ENCODE measurements around the gene EBF4.

EBF4 gene

DNA sequence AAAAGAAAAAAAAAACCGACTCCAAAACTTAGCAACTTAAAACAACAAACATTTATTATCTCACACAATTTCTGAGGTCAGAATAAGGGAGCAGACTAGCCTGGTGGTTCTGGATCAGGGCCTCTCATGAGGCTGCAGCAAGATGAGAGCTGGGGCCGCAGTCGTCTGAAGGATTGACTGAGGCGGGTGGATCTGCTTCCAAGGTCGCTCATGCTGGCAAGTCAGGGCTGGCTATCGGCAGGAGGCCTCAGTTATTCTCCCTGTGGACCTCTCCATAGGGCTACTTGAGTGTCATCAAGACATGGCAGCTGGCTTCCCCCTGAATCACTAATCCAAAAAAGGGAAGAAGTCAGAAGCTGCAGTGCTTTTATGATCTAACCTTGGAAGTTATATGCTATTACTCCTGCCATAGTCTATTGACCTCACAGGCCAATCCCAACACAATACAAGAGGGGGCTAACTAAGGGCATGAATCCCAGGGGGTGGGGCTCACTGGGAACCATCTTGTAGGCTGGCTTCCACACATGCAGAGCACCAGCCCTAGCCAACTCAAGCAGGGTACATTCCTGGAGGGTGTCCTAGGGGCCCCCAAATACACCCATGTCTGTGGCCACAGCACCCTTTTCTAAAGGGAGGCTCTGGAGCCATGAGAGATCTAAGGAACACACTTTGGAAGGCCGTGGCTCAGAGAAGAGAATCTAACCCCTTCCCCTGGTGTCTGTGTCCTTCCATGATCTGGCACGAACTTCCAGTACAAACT lies 11.3 kb downstream of the EBF4 start:
- DNase-seq = no peak

DNA sequence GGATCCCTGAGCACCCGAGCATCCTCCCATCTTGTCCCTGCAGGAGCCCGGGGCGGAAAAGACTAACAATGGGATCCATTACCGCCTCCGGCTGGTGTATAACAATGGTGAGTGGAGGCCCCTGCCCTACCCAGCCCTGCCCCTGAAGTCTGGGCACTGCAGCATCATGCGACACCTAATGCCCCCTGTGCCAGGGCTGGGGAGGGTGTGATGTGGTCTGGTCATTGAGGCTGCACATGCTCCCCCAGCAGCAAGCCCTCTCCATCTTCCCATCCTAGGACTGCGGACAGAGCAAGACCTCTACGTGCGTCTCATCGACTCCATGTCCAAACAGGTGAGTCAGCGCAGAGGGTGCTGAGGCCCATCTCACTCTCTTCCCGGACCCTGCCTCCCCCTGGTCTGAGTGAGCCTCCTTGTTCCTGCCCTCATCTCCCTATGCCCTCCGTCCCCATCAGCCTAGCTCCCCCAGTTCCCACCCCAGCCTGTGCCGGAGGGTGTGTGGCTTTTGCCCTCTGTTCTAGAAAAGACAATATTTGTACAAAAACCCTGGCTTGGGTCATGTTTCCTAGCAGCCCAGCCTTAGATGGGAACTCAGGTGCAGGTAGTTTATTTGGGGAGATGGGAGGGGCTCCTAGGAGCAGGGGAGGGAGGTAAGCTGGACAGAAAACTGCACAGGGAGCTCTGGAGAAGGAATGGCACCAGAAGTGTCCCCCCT lies 13.5 kb downstream of the EBF4 start:
- DNase-seq = no peak

DNA sequence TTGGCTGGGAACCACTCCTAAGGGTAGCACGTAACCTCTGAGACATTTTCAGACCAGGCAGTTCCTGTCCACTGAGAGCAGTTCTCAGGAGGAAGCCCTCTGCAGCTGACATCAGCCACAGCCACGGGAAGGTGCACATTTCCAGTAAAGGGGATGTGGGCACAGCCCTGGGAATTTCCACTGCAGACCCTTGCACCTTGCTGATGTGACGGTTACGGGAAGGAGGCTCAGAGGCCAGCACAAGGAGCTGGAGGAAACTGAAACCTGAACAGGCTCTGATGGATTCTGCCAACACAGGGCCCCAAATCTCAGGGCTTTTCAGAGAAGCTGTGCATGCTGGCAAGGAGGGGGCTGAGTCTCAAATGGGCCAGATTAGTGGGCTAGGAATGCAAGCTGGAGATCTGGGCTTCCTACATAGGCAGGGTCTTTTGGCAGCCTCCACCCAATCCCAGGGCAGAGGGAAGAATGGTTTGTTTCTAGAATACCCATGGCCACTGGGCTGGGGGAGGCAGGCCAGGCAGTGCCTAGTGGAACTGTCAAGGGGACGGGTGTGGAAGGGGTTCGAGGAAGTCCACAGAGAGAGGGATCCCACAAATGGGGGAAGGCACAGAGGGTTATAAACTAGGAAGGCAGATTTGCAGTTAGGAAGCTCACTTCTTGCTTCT lies 14.2 kb downstream of the EBF4 start:
- no peak for DNase-seq

DNA sequence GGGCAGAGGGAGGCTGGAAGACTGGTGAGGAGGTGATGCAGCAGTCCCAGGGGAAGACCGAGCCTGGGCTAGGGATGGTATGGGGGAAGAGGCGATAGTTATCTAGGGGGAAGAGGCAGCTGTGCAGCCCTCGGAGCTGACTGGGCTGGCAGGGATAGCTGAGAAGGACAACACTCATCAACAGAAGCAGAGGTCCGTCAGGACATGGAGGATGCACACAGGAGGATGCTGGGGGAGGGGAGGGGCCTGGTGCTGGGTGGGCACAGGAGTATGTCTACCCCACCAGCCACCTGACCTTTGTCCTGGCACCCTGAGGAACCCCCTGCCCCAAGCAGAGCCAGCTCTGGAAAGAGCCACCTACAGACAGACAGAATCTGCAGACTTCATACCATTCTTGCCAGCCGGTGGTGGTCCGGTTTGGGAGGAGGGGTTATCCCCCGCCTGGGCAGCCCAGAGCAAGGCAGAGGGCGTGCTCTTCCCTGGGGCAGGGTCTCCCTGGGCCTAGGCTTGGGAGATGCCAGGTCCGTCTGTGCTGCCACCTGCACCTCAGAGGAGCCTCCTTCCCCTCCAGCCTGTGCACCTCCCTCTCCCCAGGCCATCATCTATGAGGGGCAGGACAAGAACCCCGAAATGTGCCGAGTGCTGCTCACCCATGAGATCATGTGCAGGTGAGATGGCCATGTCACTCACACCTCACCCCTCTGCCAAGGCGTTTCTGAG lies 14.9 kb downstream of the EBF4 start:
- DNase-seq = no peak

DNA sequence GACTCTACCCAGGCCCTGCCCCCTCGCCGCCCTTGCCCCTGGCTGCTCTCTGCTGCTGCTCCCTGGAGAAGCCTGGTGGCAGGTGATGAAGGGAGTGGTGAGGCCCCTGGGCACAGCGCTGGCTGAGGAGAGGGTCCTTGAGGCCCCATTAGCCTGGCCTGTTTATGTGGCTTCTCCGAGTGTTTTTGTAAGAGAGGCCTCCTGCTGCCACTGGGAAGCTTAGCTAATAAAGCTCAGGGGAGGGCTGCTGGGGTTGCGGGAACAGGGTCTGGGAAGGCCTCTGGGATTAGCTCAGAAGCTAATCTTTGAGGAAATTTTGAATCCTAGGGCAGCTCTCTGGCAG lies 15.5 kb downstream of the EBF4 start:
- no peak for DNase-seq

DNA sequence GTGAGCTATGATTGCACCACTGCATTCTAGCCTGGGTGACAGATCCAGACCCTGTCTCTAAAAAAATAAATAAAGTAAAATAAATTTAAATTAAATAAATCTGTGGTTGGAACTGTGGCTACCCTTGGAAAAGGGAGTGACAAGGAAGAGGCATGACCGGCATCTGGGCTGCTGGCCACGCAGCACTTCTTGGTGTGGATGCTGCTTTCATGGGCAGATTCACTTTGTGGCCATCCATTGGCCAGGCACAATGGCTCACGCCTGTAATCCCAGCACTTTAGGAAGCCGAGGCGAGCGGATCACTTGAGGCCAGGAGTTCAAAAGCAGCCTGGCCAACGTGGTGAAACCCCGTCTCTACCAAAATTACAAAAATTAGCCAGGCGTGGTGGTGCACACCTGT lies 16.1 kb downstream of the EBF4 start:
- no peak for DNase-seq

DNA sequence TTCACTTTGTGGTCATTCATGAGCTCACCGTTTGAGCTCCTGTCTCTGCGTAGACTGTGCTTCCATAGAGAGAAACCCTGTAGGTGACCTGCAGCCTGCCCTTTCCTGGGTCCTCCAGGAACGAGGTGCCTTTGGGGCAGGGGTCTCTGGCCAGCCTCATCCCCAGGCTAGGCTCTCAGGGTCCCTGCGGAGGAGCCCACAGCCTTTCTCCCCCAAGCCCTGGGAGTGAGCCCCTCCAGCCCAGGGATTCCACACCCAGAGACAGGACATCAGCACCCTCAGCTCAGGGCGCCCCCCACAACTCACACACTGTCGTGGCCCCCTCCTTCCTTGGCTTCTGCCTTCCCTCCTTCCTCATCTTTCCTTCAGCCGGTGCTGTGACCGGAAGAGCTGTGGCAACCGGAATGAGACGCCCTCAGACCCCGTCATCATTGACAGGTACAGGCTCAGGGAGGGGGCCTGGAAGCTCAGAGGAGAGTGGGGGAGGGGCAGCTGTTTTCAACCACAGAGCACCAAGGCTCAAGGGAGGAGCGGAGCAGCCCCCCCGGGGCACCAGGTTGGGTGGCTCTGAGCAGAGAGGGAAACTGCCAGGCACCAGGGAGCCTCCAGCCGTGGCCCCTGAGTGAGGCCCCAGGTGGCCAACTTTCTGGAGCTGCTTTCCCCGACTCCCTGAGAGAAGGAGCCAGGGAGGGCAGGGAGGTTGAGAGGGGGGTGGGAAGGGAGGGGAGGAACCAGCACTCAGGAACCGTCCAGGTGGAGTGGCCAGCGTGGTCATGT lies 16.8 kb downstream of the EBF4 start:
- no peak for DNase-seq

DNA sequence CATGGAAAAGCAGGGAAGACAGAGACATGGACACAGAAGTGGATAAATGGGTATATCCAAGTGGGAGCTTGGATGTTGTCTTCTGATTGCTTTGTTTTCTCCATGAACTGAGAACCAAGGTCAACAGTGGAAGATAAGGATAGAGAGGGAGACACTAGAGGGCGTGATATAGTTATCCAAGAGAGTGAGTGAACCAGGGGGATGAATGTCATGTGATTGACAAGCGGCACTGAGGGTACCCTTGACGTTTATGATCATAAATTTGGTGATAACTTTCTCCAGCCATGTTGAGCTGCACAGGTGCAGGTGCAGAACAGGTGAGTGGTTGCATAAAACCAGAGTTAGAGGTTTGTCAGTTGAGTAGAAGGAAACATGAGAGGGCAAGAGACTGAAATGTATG lies 20.7 kb downstream of the EBF4 start:
- no peak for DNase-seq

- peak; percentile 51 for DNase-seq
Measured at GRCh38 chr20:2729251-2729713, 36.7 kb downstream of the EBF4 start.

GRCh38 chr20:2729791-2730190 lies 37.2 kb downstream of the EBF4 start:
- DNase-seq = no peak

GRCh38 chr20:2734899-2735298 lies 42.3 kb downstream of the EBF4 start:
- no peak for DNase-seq

DNA sequence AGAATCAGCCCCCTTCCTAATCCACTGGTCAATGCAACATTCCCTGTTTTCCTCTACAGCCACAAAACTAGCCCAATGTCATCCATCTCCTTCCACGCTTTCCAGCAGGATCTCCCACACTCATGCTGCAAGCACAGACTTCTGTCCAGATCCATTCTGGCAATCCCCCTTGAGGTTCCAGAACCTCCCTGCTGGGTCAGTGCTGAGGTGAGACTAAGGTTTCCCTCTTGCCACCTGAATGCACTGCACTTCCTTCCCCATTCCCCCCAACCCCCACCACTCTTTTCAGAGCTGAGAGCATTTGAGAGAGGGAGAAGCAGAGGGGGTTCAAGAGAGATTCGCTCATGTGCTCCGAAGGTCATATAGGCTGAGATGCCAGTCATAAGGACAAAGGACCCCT lies 43.9 kb downstream of the EBF4 start:
- no peak for DNase-seq

DNA sequence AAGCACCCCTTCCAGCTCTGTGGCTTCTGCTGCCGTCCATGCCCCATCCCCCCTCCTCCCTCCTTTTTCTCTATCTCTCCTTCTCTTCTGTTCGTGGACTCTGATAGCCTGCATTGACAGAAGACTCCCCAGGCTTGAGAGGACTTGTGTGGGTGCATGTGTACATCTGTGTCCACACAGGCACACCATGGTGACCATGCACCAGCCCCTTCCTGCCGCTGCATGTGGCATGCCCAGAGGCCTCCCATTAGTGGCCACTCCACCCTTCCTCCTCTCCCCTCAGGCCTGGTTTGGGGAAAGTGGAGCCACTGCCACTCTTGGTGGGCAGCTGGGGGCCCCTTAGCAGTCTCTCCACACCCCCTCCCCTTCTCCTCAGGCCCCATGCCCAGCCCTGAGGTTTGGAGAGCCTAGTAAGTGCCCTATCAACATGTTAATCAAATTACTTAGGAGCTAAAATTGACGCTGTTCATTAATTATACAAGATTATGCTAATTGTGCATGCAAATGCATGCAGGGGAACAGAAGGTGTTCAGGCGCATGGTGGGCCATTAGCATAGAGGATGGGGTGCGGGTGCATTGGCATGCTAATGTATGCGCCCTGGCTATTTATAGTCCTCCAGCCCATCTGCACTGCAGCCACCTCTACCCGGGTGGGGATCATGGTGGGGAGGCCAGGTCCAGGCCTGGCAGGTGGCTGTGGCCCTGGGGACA lies 45.9 kb downstream of the EBF4 start:
- no peak for DNase-seq

GRCh38 chr20:2739042-2739398 lies 46.4 kb downstream of the EBF4 start:
- DNase-seq = no peak

DNA sequence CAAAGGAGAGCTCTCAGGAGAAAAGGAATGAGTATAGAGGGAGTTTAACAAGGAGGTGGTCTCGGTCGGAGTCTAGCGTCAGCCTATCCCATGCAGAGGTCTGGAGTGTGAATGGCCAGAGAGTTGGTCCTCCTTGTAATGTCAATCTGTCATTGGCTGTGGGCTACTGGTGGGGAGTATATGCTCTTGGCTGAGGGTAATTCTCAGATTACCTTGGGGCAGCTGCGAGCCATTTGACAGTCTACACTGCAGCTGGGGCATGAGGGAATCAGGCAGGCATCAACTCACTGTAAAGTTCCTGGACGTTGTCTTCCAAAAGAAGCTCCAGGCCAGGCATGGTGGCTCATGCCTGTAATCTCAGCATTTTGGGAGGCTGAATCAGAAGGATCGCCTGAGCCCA lies 48.1 kb downstream of the EBF4 start:
- DNase-seq = no peak

GRCh38 chr20:2741463-2741862 lies 48.9 kb downstream of the EBF4 start:
- no peak for DNase-seq

- DNase-seq = no peak
Measured at GRCh38 chr20:2741881-2742280, 49.3 kb downstream of the EBF4 start.

GRCh38 chr20:2742431-2742830 lies 49.9 kb downstream of the EBF4 start:
- no peak for DNase-seq

DNA sequence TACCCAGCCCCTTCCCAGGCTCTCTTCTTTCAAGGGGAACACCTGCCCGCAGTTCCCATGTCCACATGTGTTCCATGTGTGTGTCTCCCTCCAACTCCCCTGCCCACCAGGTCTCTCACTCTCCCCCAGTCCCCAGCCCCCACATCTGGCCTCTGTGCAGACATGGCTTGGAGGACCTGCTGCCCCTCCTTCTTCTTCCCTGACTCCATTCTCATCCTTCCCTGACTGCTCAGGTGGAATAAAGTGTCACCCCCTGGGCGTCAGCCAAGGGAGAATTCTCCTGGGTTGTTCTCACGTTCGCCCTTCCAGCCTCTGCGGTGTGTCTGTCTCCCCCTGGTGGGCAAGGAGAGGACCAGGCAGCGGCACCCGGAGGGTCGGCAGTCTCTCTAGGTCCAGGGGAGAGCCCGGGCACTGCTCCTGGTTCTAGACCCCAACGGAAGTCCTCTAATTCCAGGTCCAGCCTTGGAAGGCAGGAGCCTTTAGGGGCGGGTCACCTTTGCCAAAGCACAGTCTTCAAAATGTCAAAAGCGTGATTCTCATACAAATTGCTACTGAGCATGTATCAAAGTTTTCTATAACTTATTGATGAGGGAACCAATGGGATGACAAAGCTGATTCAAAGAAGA lies 50.5 kb downstream of the EBF4 start:
- DNase-seq = peak; percentile 77

DNA sequence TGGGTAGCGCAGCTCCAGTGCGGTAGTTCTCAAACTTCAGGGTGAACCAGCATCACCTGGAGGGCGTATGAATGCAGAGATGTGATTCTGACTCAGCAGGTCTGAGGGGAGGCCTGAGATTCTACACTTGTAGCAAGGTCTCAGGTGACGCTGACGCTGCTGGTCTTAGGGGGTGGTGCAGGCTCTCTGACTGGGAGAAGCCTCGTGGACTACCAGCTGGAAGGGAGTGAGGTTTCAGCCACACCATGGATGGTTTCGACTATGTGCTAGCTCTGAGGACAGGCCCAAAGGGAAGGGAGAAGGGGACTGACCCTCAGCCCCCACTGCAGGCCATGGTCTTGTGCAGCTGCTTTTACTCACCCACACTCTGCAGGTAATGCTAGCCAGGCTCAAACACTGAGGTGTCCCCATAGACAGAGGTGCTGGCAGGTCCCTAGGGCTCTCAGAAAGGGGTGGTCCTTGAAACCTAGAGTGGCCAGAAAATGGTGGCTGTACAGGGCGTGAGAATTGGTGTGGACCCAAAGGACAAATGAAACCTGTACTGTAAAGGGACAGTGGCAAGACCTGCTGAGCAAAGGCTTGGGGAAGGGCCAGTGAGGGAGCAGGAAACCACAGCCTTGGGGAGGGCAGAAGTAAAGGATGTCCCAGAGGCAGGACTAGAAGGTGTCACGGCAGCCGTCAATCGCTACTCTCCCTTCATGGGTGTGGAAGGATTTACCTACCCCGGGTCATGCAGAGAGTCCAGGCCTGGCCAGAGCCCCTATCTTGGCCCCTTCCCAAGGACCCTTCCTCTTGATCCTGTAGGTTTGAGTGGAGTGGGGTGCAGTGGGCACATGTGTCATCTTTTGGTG lies 52.7 kb downstream of the EBF4 start:
- no peak for DNase-seq
